AG08396 (cell line): ENCODE data around the gene TMEM97.

ENCODE experiments used
- DNase-seq: peaks from one replicate; pipeline ENCODE4 v3.0.0; 2012; ENCODE audit warnings: low spot score, mixed read lengths

TMEM97 gene

GRCh38 chr17:28365487-28365886 is 46.5 kb downstream of the TMEM97 start:
- DNase-seq: no peak

GRCh38 chr17:28366605-28367004 is 47.6 kb downstream of the TMEM97 start:
- no peak for DNase-seq

GRCh38 chr17:28367641-28368305 is 48.8 kb downstream of the TMEM97 start:
- DNase-seq: no peak

DNA sequence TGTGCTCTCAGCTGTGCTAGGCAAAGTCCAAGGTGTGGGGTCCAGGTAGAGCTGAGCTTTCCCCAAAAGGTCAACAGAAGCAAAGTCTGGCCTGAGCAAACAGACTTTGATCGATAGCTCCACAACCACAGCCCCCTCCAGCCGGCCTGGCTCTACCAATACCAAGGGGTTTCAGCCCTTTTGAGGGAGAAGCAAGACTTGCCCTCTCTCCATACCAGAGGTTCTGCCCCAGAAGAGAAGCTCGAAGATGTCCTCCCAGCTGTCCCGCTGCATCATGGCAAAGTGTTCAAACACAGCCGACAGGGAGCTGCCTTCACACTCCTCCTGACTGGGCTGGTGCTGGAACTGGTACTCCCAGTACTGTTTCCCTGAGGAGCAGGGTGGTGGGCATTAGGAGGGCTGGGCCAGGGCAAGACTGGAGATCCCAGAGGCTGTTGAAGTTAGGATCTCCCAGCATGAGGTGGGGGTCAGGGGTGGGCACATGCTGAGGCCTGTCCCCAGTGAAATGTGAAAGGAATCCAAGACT is 49.4 kb downstream of the TMEM97 start:
- no peak for DNase-seq

GRCh38 chr17:28368915-28369683 is 50.1 kb downstream of the TMEM97 start:
- no peak for DNase-seq

DNA sequence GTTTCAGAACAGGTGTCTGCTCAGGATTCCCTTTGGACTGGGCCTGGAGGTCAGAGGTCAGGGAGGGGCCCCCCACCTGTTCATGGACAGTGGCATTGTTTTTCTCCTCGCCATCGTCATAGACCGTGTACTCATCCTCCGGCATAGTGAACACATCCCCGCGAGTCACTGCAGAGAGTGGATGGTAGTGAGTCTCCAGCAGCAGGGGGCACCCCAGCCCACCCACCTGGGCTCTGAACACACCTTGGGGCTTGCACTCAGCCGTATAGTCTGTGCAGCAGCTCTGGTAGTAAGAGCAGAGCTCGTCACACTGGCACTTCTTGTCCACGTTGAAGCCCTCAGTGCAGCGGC is 50.7 kb downstream of the TMEM97 start:
- DNase-seq: no peak

DNA sequence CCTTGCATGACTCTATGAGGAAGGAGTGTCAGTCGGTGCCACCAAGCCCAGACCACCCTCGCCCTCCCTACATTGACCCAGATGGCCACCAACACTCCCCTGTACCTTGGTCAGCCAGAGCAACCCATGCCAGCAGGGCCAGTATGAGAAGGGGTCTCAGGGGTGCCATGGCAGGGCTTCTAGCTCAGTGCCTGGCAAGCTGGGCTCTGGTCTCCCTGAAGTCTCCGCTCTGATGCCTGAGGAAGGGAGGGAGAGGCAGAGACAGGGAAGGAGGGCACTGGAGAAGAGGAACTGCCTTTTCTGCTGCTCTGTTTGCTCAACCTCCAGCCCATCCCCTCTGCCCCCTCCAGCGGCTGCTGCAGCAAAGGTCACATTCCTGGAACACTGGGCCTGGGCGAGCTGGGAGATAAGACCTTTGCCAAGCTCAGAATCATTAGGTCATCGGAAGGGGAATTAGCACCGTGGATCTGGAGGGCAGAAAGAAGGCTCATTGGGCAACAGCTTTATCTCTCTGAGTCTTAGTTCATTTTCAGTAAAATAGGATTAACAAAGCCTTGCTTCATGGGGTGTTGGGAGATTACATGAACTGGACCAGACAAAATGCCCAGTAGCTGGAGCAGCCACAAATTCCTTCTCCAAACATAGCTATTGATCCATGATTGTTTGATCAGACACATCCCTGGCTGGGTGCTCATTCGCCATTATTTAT is 51.2 kb downstream of the TMEM97 start, which contains the start of gene VTN:
VTN (minus strand) TSS at position 273 of the 709 bp plus-strand sequence; CDS start at position 169, 104 bp downstream.
- DNase-seq: peak; percentile 64

GRCh38 chr17:28370744-28371103 is 51.7 kb downstream of the TMEM97 start:
- DNase-seq: no peak

GRCh38 chr17:28371245-28372202 is 52.5 kb downstream of the TMEM97 start, which contains the start of gene SARM1:
SARM1 (plus strand) TSS chr17:28371694; CDS start chr17:28372033, 339 bp downstream.
- DNase-seq: peak; percentile 95

DNA sequence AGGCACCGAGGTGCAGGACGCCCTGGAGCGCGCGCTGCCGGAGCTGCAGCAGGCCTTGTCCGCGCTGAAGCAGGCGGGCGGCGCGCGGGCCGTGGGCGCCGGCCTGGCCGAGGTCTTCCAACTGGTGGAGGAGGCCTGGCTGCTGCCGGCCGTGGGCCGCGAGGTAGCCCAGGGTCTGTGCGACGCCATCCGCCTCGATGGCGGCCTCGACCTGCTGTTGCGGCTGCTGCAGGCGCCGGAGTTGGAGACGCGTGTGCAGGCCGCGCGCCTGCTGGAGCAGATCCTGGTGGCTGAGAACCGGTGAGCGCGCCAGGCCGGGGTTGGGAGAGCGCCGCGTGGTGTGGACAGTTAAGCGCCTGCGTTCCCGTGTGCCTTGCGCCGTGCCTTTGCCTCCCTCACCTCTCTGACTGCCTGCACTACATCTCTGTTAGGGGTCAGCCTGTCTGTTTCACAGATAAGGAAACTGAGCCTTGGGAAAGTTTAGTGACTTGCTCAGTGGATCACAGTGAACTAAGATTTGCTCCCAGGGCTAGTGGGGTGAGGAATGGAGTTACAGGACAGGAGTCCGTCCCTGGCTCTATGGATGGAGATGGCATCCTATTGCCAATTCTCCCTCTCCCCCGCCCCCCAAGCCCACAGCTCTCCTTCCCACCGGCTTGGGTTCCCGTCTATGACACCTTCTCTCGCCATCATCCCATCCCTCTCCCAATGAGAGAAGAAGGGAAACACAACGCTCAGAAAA is 53.4 kb downstream of the TMEM97 start:
- DNase-seq: peak; percentile 60

GRCh38 chr17:28372945-28373274 is 53.9 kb downstream of the TMEM97 start:
- DNase-seq: no peak
